AG04449 (cell line): Measurements from ENCODE around the gene MEAF6.

Experiments used
- CTCF ChIA-PET: fragments of 350-600 bp; formaldehyde crosslinking; extraction: SDS; loops from one replicate; lab custom pipeline; 2021; ENCODE audit warnings: antibody characterized with exemption; lab: Yijun Ruan, JAX
- POLR2A ChIA-PET: fragments of 400-600, 350-600 bp; formaldehyde crosslinking; extraction: SDS; loops from one replicate; lab custom pipeline; 2020; ENCODE audit warnings: antibody characterized with exemption, inconsistent platforms; lab: Yijun Ruan, JAX
- DNase-seq: peaks from one replicate; pipeline ENCODE4 v3.0.0-alpha.2; 2010; ENCODE audit warnings: low read depth, low spot score
- H3K4me3 ChIP-seq: 2 replicates; pipeline ENCODE4 v1.5.1; 2011; ENCODE audit warnings: low read depth, mild to moderate bottlenecking, control low read depth, low read length
- CTCF ChIP-seq: IDR thresholded peaks from one replicate; pipeline ENCODE4 v1.5.1; 2011; ENCODE audit warnings: mild to moderate bottlenecking, moderate library complexity, low read length, control low read depth, inconsistent platforms; ENCODE audit not compliant: insufficient read depth; ENCODE audit errors: missing control alignments

Gene MEAF6

DNA sequence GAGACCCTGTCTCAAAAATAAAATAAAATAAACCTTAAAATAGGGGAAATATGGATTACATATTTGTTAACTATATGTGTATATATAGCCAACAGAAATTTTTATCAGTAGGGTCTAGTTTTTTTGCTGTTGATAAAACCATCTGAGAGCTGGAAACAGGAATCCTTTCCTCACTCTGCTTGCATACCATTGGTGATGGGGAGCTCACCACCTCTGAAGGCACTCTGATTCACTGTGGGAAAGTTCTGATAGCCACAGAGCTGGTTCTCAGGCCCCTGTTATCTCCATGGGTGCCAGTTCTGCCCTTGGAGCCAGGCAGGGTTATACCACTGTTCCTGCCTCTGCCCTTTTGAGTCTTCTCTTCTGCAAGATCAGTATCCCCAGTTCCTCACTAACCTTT is 58.0 kb downstream of the MEAF6 start:
- no peak for DNase-seq
- ChIA-PET POLR2A (no interaction called here), CTCF (interaction anchor here (0.7 to 22.6 kb wide), 8 partner anchors 9 to 403 kb away, joined by 3 to 521 read pairs (median 52); partner anchors contain the start of genes MEAF6, MTF1 and ZC3H12A)
- no peak for TF ChIP-seq CTCF
- H3K4me3 ChIP-seq: no peak overlapping the region

DNA sequence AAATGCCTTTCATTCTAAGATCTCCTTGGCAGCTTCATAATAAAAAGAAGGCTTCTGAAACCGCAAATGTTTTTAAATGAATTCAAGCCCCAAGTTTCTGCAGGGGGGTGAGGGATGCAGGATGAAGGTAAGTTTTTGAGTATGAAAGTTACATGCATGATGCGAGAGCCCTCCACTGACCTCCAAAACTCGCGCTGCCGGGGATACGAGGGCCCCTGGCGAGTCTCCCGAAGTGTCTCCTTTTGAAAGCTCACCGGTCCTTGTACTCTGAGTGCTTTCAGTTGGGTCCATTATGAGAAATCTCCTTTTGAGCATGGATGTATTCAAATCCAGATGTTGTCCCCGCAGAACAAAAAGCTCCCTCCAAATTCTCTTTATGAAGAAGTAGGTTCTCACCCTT is 59.0 kb downstream of the MEAF6 start:
- ChIA-PET CTCF (interaction anchor here (0.8 to 22.6 kb wide), 16 partner anchors 10 to 226 kb away, joined by 3 to 521 read pairs (median 7); partner anchors contain the start of genes DNALI1, MEAF6 and ZC3H12A), POLR2A (no interaction called here)
- H3K4me3 ChIP-seq: no peak overlapping the region
- DNase-seq: no peak
- TF ChIP-seq CTCF: no peak

DNA sequence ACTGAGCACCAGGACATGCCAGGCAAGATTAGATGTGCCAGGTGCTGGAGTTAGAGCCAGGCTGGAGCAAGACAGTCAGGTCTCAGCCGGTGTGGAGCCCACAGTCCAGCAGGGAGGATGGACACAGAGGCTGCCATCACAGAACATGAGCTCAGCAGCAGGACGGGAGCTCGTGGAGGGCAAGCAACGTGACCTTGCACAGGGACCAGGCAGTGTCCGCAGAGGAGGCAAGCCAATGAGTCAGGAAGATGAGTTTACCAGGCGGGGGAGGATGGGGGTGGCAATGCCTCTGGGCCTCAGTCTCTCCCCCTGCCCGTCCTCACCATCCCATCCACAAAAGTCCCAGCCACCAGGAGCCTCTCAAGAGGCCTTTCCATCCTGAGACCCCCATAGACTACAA is 60.9 kb downstream of the MEAF6 start:
- H3K4me3 ChIP-seq: no peak overlapping the region
- POLR2A ChIA-PET: interaction anchor here (1.5 kb wide), 1 partner anchor 33 kb away, joined by 4 read pairs; no protein-coding TSS in a partner anchor
- DNase-seq: no peak
- no peak for TF ChIP-seq CTCF
- CTCF ChIA-PET: interaction anchor here (0.8 to 22.6 kb wide), 15 partner anchors 9 to 238 kb away, joined by 3 to 521 read pairs (median 10); partner anchors contain the start of genes CDCA8, MEAF6 and ZC3H12A

GRCh38 chr1:37452416-37452815 is 62.1 kb downstream of the MEAF6 start:
- ChIA-PET CTCF (interaction anchor here (1.2 to 22.6 kb wide), 8 partner anchors 13 to 229 kb away, joined by 3 to 521 read pairs (median 45); partner anchors contain the start of genes MEAF6 and ZC3H12A), POLR2A (interaction anchor here (0.6 kb wide), 1 partner anchor 24 kb away, joined by 3 read pairs; no protein-coding TSS in a partner anchor)
- H3K4me3 ChIP-seq: no peak overlapping the region
- DNase-seq: no peak
- TF ChIP-seq CTCF: no peak

GRCh38 chr1:37449936-37450335 is 64.6 kb downstream of the MEAF6 start:
- no peak for DNase-seq
- TF ChIP-seq CTCF: no peak
- ChIA-PET POLR2A (interaction anchor here (0.9 kb wide), 1 partner anchor 36 kb away, joined by 4 read pairs; no protein-coding TSS in a partner anchor), CTCF (interaction anchor here (0.8 to 22.6 kb wide), 6 partner anchors 8 to 232 kb away, joined by 3 to 521 read pairs (median 6); no protein-coding TSS in a partner anchor)
- no peak overlapping the region for H3K4me3 ChIP-seq

GRCh38 chr1:37448691-37449417 is 65.7 kb downstream of the MEAF6 start:
- no peak for TF ChIP-seq CTCF
- ChIA-PET CTCF (interaction anchor here (1.3 to 22.6 kb wide), 5 partner anchors 9 to 233 kb away, joined by 3 to 521 read pairs (median 8); no protein-coding TSS in a partner anchor), POLR2A (no interaction called here)
- no peak overlapping the region for H3K4me3 ChIP-seq
- no peak for DNase-seq
